Pericardium fibroblast (primary cell): ENCODE measurements around the gene KIF18B. TPM values are rescaled to one million over a fixed set of nuclear protein-coding genes. Genes with fewer than 3 reads are reported as not detected.

Experiments
- total RNA-seq: library from RNA; depleted of rRNA; stranded (reverse); fragments of >200 nt; gene quantifications from 2 replicates; pipeline ENCODE4 v1.2.3, GENCODE V29; 2015

The KIF18B gene
- total RNA-seq, result 0.77 and 1.9 TPM in 2 replicates

GRCh38 chr17:44947461-44948314 lies at the start of gene KIF18B:
KIF18B (minus strand) TSS chr17:44947773; CDS start chr17:44936344, 11,429 bp downstream.

GRCh38 chr17:44968225-44969143 lies 20.9 kb upstream of the KIF18B start, which contains the start of gene C1QL1:
C1QL1 (minus strand) TSS chr17:44968303; CDS start chr17:44968048, 255 bp downstream.

GRCh38 chr17:44915321-44915726 lies 32.2 kb downstream of the KIF18B start, which contains the start of gene GFAP:
GFAP (minus strand) TSS chr17:44915500; CDS start chr17:44915486, 14 bp downstream.

GRCh38 chr17:44899074-44899782 lies 48.3 kb downstream of the KIF18B start, which contains the start of gene EFTUD2:
EFTUD2 (minus strand) TSS chr17:44899445; CDS start chr17:44894521, 4,924 bp downstream.

Other genes starting within 250 kb of the KIF18B start
- 1.0 and 1.5 TPM in 2 replicates for gene DBF4B, start 239.1 kb downstream of the KIF18B start, total RNA-seq
- 2.6 and 2.7 TPM in 2 replicates for gene ADAM11, start 188.8 kb downstream of the KIF18B start, total RNA-seq
- 4.3 and 5.3 TPM in 2 replicates for gene GJC1, start 117.5 kb downstream of the KIF18B start, total RNA-seq
- gene HIGD1B, start 99.9 kb downstream of the KIF18B start, total RNA-seq, result not detected in 2 replicates
- gene EFTUD2, start 48.3 kb downstream of the KIF18B start, total RNA-seq, result 34.5 and 46.6 TPM in 2 replicates
- not detected in 2 replicates for gene GFAP, start 32.3 kb downstream of the KIF18B start, total RNA-seq
- gene C1QL1, start 20.5 kb upstream of the KIF18B start, total RNA-seq, result 2.6 and 13.5 TPM in 2 replicates
- 49.6 and 50.6 TPM in 2 replicates for gene DCAKD, start 103.9 kb upstream of the KIF18B start, total RNA-seq
- gene NMT1, start 113.5 kb upstream of the KIF18B start, total RNA-seq, result 80.3 and 89.4 TPM in 2 replicates
- 77.5 and 133 TPM in 2 replicates for gene PLCD3, start 184.7 kb upstream of the KIF18B start, total RNA-seq
- 4.9 and 6.5 TPM in 2 replicates for gene ACBD4, start 187.9 kb upstream of the KIF18B start, total RNA-seq
- gene HEXIM1, start 200.7 kb upstream of the KIF18B start, total RNA-seq, result 12.6 and 18.1 TPM in 2 replicates
- 1.9 and 7.3 TPM in 2 replicates for gene HEXIM2, start 214.1 kb upstream of the KIF18B start, total RNA-seq